GM10248 (cell line): ENCODE results near the gene RSRC2.
A peak's percentile ranks its signal among the peaks of the same experiment; 100 is the strongest.

Experiments used
- CTCF ChIA-PET: fragments of 300-600 bp; sonication (Branson Sonifier 250); formaldehyde crosslinking; extraction: SDS; loops from one replicate; lab custom pipeline; 2021; ENCODE audit warnings: antibody characterized with exemption; lab: Yijun Ruan, JAX
- POLR2A ChIA-PET: fragments of 350-650 bp; sonication (Branson Sonifier 250); formaldehyde crosslinking; extraction: SDS; loops from one replicate; lab custom pipeline; 2020; ENCODE audit warnings: antibody characterized with exemption; lab: Yijun Ruan, JAX
- DNase-seq: peaks from one replicate; pipeline ENCODE4 v3.0.0; 2012; ENCODE audit errors: extremely low spot score
- CTCF ChIP-seq: IDR thresholded peaks from 2 replicates; pipeline ENCODE4 v1.5.1; 2012; ENCODE audit warnings: mild to moderate bottlenecking, low read depth; ENCODE audit errors: extremely low read depth, missing control alignments, control extremely low read depth

Gene RSRC2

GRCh38 chr12:122503783-122504590 lies 22.7 kb downstream of the RSRC2 start:
- ChIA-PET POLR2A (interaction anchor here (1.4 kb wide), 1 partner anchor 9 kb away, joined by 3 read pairs; no protein-coding TSS in a partner anchor), CTCF (interaction anchor here (1.2 to 2.5 kb wide), 4 partner anchors 10 to 20 kb away, joined by 3 to 10 read pairs (median 4); no protein-coding TSS in a partner anchor)
- no peak for TF ChIP-seq CTCF
- DNase-seq: no peak

GRCh38 chr12:122503147-122503751 lies 23.5 kb downstream of the RSRC2 start:
- no peak for DNase-seq
- CTCF ChIA-PET: interaction anchor here (1.1 to 1.3 kb wide), 4 partner anchors 10 to 103 kb away, joined by 3 to 6 read pairs (median 3); no protein-coding TSS in a partner anchor
- POLR2A ChIA-PET: interaction anchor here (1.4 to 3.2 kb wide), 2 partner anchors 9 to 12 kb away, joined by 3 to 11 read pairs; no protein-coding TSS in a partner anchor
- TF ChIP-seq CTCF: no peak

GRCh38 chr12:122501489-122501989 lies 25.2 kb downstream of the RSRC2 start:
- ChIA-PET CTCF (interaction anchor here (0.8 to 2.6 kb wide), 10 partner anchors 8 to 102 kb away, joined by 3 to 22 read pairs (median 5); no protein-coding TSS in a partner anchor), POLR2A (interaction anchor here (0.7 to 3.2 kb wide), 14 partner anchors 10 to 1598 kb away, joined by 3 to 20 read pairs (median 6); partner anchors contain the start of genes KNTC1, MPHOSPH9, MTRFR and RSRC2)
- TF ChIP-seq CTCF: no peak
- DNase-seq: no peak

- POLR2A ChIA-PET: interaction anchor here (0.6 to 3.2 kb wide), 15 partner anchors 9 to 732 kb away, joined by 3 to 20 read pairs (median 6); partner anchors contain the start of genes KNTC1, MPHOSPH9, MTRFR and RSRC2
- CTCF ChIA-PET: interaction anchor here (0.8 to 2.6 kb wide), 10 partner anchors 8 to 101 kb away, joined by 3 to 22 read pairs (median 5); no protein-coding TSS in a partner anchor
- DNase-seq: peak; percentile 94
- TF ChIP-seq CTCF: peak; percentile 30
Measured at GRCh38 chr12:122500685-122501488, 25.8 kb downstream of the RSRC2 start, which contains the start of gene ZCCHC8. ZCCHC8 (minus strand) TSS chr12:122500932; CDS start chr12:122500840, 92 bp downstream.

GRCh38 chr12:122499991-122500684 lies 26.6 kb downstream of the RSRC2 start:
- ChIA-PET CTCF (interaction anchor here (1.1 to 2.6 kb wide), 7 partner anchors 8 to 100 kb away, joined by 3 to 22 read pairs (median 11); no protein-coding TSS in a partner anchor), POLR2A (interaction anchor here (0.7 to 3.2 kb wide), 11 partner anchors 9 to 733 kb away, joined by 3 to 20 read pairs (median 6); partner anchors contain the start of genes KNTC1, MPHOSPH9, MTRFR and RSRC2)
- peak; percentile 41 for DNase-seq
- TF ChIP-seq CTCF: no peak
